Stimulated activated CD4-positive, alpha-beta T cell treated with anti-CD3 and anti-CD28 coated beads, Interleukin-12 subunit alpha, Interleukin-12 subunit beta, amount 100 ng/mL, for 48 hours (primary cell): Measurements from ENCODE around the gene MYO15B.

Source experiments
- DNase-seq, 3 donors: peaks; one replicate each; pipeline ENCODE4 v3.0.0-alpha.2; 2020; ENCODE audit warnings: low read depth in 2 of 3, low spot score in 1 of 3

The MYO15B gene

GRCh38 chr17:75587675-75588595 is at the start of gene MYO15B:
Gene MYO15B, plus strand, starts transcription at chr17:75587800. Its CDS starts 258 bp downstream, at chr17:75588058.
- peak; percentile 15 to 33 (median 31) for DNase-seq

GRCh38 chr17:75539967-75540729 is 47.5 kb upstream of the MYO15B start:
- DNase-seq: no peak

GRCh38 chr17:75540923-75541503 is 46.6 kb upstream of the MYO15B start:
- DNase-seq: no peak

- no peak for DNase-seq
These were observed 45.4 kb upstream of the MYO15B start for GRCh38 chr17:75542229-75542628.

GRCh38 chr17:75542728-75543336 is 44.8 kb upstream of the MYO15B start:
- DNase-seq: no peak

- no peak for DNase-seq
These were observed 43.4 kb upstream of the MYO15B start for GRCh38 chr17:75544250-75544649.

GRCh38 chr17:75546181-75546580 is 41.4 kb upstream of the MYO15B start:
- no peak for DNase-seq

- no peak for DNase-seq
These were observed 40.5 kb upstream of the MYO15B start for GRCh38 chr17:75547091-75547490.

- DNase-seq: no peak
These were observed 38.8 kb upstream of the MYO15B start for GRCh38 chr17:75548813-75549212.

GRCh38 chr17:75549246-75550138 is 38.1 kb upstream of the MYO15B start:
- no peak for DNase-seq

- no peak for DNase-seq
These were observed 37.5 kb upstream of the MYO15B start for GRCh38 chr17:75550139-75550465.

GRCh38 chr17:75551266-75551665 is 36.3 kb upstream of the MYO15B start:
- DNase-seq: no peak

- DNase-seq: no peak
These were observed 34.9 kb upstream of the MYO15B start for GRCh38 chr17:75552425-75553294.

- DNase-seq: no peak
These were observed 34.1 kb upstream of the MYO15B start for GRCh38 chr17:75553295-75554110.

- DNase-seq: no peak
These were observed 31.9 kb upstream of the MYO15B start for GRCh38 chr17:75555679-75556153.

- no peak for DNase-seq
These were observed 30.3 kb upstream of the MYO15B start for GRCh38 chr17:75557075-75557851.

- no peak for DNase-seq
These were observed 29.5 kb upstream of the MYO15B start for GRCh38 chr17:75557852-75558665.
